ENCODE results near the gene HDDC3.
"Not testable (repeated sequence)": the region's sequence is repeated elsewhere in the genome, so short reads cannot be mapped to it uniquely, and the experiment has no call there.

The HDDC3 gene

DNA sequence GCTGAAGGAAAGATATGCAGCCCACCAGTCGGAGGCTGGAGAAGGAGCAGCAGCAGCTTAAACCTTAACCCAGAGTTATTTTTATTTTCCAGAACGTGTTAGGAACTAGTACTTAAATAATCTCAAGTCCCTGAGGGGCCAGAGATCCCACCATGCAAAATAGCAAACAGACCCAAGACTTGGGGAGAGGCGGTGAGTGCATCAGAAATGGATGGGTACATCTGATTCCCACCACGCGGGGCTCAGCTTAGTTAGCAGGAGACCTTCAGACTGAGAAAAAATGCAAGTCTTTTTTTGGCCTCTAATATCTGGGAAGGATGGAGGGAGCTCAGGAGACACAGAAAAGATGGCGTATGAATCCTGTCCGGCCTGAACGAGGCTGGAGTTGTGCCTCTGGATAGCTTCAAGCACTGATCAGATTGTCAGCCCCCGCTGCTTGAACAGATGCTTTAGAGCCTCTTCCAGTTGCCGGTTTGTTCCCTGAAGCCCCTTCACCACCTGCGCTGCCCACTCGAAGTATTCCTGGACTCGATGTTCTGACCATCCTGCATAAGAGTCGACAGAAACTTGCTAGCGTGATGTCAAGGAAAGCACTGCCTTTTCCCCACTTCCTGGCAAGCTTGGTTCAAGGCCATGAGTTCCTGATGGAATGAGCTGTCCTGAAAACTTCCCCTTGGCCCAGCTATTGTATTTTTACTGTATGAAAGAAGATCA is 1.3 kb downstream of the HDDC3 start:
- DNase-seq (ENCODE audit: extremely low read depth in 1 of 2, low read depth in 1 of 2) = no peak

DNA sequence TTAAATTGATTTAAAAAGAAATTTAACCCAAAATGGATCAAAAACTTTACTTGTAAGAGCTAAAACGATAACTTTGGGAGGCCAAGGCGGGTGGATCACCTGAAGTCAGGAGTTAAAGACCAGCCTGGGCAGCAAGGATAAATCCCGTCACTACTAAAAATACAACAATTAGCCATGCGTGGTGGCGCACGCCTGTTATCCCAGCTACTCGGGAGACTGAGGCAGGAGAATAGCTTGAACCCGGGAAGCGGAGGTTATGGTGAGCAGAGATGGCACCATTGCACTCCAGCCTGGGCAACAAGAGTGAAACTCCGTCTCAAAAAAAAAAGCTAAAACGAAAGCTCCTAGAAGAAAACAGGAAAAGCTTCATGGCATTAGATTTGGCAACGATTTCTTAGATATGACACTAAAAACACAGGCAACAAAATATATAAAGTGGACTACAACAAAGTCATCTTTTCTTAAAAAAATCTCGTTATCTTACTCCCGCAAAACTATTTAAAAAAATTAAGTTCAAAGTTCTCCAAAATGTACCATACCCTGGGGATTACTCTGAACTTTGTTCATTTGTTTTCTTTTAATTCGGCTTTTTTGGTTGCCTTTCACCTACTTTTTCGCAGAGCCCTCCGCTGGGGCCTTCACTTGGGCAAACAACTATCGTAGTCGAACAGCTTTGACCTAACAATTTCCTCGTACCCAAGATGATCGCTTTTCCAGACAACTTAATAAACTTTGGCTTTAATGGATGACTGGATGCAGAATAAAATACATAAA is 2.9 kb downstream of the HDDC3 start:
- DNase-seq (ENCODE audit: extremely low read depth in 1 of 2, low read depth in 1 of 2) = no peak

DNA sequence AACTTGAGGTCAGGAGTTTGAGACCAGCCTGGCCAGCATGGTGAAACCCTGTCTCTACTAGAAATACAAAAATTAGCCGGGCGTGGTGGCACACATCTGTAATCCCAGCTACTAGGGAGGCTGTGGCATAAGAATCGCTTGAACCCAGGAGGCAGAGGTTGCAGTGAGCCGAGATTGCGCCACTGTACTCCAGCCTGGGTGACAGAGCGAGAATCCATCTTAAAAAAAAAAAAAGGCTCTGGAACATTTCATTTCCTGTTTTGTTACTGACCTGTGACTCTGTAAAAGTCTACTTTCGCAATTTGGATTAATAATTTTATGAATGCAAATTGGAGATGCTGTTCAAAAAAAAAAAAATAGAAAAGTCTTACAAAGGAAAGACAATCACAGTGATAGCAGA is 4.2 kb downstream of the HDDC3 start:
- not testable (repeated sequence) for DNase-seq (ENCODE audit: extremely low read depth in 1 of 2, low read depth in 1 of 2)

- not testable (repeated sequence) for DNase-seq (ENCODE audit: extremely low read depth in 1 of 2, low read depth in 1 of 2)
Measured at GRCh38 chr15:90926766-90927165, 5.6 kb downstream of the HDDC3 start.

DNA sequence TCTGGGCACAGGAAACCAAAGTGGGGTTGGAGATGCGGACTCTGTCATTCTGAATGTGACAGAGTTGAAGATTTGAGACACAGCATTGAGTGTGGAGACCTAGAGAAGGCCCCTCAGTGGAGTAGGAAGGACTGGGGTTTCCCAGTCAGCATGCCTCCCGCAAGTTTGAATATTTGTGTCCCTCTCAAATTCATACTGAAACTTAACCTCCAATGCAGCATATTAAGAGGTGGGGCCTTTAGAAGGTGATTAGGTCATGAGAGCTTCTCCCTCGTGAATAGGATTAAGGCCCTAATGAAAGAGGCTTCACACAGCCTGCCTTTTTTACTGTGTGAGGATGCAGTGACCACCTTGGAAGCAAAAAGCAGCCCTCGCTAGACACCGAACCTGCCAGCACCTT is 8.0 kb downstream of the HDDC3 start:
- no peak for DNase-seq (ENCODE audit: extremely low read depth in 1 of 2, low read depth in 1 of 2)

DNA sequence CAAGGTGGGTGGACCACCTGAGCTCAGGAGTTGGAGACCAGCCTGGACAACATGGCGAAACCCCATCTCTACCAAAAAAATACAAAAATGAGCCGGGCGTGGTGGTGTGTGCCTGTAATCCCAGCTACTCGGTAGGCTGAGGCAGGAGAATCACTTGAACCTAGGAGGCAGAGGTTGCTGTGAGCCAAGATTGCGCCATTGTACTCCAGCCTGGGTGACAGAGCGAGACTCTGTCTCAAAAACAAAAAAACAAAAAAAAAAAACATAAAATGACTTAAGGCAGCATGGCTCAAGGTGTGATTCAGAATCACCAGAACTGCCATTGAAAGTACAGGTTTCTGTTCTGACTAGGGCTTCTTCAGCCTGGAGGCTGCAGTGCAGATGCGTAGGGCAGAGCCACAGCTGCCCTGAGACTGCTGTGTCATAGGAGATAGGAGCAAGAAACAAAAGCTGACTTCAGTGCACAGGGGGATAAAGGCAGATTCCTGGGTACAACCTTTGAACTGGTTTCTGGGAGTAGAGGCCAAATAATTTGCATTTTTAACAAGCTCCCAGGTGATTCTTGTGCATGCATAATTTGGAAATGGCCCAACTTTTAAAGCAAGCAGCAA is 9.5 kb downstream of the HDDC3 start:
- DNase-seq (ENCODE audit: extremely low read depth in 1 of 2, low read depth in 1 of 2) = not testable (repeated sequence)

- no peak for DNase-seq (ENCODE audit: extremely low read depth in 1 of 2, low read depth in 1 of 2)
Measured at GRCh38 chr15:90921887-90922286, 10.5 kb downstream of the HDDC3 start.

DNA sequence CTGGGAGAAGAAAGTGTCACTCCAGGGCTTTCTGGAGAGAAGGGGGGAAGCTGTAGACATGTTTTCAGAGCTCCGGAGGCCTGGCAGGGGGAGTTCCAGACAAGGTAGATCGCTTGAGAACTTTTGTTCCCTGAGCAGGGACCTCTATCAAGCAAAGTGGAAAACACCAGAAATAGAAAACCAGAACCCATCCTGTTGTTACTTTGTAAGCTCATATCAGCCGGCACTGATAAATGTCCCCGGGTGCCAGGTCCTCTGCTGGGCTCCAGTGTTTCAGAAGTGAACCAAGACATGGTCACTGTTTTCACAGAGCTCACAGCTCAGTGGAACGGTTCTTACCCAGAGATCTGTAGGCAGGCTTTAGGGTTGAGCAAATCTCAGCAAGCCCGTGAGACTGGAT is 13.5 kb downstream of the HDDC3 start:
- DNase-seq (ENCODE audit: extremely low read depth in 1 of 2, low read depth in 1 of 2) = no peak

GRCh38 chr15:90918034-90918788 is 14.1 kb downstream of the HDDC3 start:
- no peak for DNase-seq (ENCODE audit: extremely low read depth in 1 of 2, low read depth in 1 of 2)

DNA sequence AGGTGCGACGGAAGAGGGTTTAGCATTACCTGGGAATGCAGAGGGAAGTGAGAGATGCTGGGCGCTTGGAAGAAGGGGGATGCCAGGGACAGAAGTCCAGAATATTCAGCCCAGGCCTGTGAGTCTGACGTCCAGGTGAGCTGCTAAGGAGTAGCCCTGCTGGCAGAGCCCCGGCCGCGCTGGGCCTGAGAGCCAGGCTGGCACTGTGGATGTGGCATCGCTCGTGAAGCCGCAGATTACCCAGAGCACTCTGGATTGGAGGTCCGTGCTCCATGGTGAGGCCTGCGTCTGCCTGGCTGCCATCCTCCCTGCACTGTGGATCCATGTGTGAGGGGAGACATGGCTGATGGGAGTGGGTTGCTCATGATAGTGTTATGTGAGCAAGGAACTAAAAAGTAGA is 14.8 kb downstream of the HDDC3 start:
- DNase-seq (ENCODE audit: extremely low read depth in 1 of 2, low read depth in 1 of 2) = no peak

- no peak for DNase-seq (ENCODE audit: extremely low read depth in 1 of 2, low read depth in 1 of 2)
Measured at GRCh38 chr15:90916461-90916860, 15.9 kb downstream of the HDDC3 start.

DNA sequence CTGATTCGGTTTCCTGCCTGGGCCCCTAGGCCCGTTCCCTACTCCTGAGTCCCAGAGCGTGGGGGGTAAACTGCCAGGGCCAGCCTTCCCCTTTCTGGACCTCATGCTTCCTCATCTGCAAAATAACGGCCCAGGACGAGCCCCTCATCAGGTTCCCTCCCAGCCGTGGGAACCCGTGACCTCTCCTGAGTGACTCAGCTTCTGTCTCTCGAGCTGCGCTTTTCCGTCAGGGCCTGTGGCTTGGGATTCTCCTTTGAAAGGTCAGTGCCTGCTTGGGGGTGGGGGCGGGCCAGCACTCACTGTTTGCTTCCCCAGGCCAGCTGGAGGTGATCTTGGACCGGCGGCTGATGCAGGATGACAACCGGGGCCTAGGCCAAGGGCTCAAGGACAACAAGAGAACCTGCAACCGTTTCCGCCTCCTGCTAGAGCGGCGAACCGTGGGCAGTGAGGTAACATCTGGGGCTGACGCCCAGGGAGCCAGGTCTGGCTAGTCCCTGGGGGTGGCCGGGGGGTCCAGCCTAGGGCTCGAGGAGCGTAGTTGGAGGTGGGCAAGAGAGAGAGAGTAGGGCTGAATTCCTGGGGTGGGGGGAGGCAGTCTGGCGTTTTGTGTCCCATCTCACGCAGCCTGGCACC is 16.4 kb downstream of the HDDC3 start:
- no peak for DNase-seq (ENCODE audit: extremely low read depth in 1 of 2, low read depth in 1 of 2)

GRCh38 chr15:90915216-90915807 is 17.0 kb downstream of the HDDC3 start:
- DNase-seq (ENCODE audit: extremely low read depth in 1 of 2, low read depth in 1 of 2) = no peak

- DNase-seq (ENCODE audit: extremely low read depth in 1 of 2, low read depth in 1 of 2) = no peak
Measured at GRCh38 chr15:90914305-90915080, 17.9 kb downstream of the HDDC3 start.

GRCh38 chr15:90913398-90913944 is 18.9 kb downstream of the HDDC3 start:
- DNase-seq (ENCODE audit: extremely low read depth in 1 of 2, low read depth in 1 of 2) = no peak

- no peak for DNase-seq (ENCODE audit: extremely low read depth in 1 of 2, low read depth in 1 of 2)
Measured at GRCh38 chr15:90912770-90913075, 19.6 kb downstream of the HDDC3 start.

- DNase-seq (ENCODE audit: extremely low read depth in 1 of 2, low read depth in 1 of 2) = no peak
Measured at GRCh38 chr15:90911906-90912769, 20.2 kb downstream of the HDDC3 start.

DNA sequence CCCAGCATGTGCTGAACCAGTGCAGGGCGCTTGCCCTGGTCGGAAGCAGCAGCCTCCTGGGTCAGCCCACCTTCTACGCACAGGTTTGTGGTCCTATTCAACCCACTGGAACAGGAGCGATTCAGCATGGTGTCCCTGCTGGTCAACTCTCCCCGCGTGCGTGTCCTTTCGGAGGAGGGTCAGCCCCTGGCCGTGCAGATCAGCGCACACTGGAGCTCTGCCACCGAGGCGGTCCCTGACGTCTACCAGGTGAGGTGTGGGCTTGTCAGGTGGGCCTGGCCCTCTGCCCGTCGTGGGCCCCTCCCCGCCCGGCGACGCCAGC is 21.1 kb downstream of the HDDC3 start:
- DNase-seq (ENCODE audit: extremely low read depth in 1 of 2, low read depth in 1 of 2) = no peak
